Sigmoid colon (tissue), 7 donors: Measurements from ENCODE around the gene PSMG3. TPM values are rescaled to one million over a fixed set of nuclear protein-coding genes. Genes with fewer than 3 reads are reported as not detected.

Source experiments
- DNase-seq: peaks from one replicate; pipeline ENCODE4 v3.0.0-alpha.2; 2019
- H3K27ac ChIP-seq, 4 donors: fragments of 200-600 bp; sonication (generic); one replicate each; pipeline ENCODE4 v1.5.1; 2016 to 2019; ENCODE audit warnings: mild to moderate bottlenecking in 1 of 4
- H3K27me3 ChIP-seq, 3 donors: fragments of 200-600 bp; sonication (generic); one replicate each; pipeline ENCODE4 v1.5.1; 2019; ENCODE audit warnings: mild to moderate bottlenecking in 1 of 3
- H3K36me3 ChIP-seq, 4 donors: fragments of 200-600 bp; sonication (generic); one replicate each; pipeline ENCODE4 v1.5.1; 2016 to 2019
- H3K4me1 ChIP-seq, 4 donors: fragments of 200-600 bp; sonication (generic); one replicate each; pipeline ENCODE4 v1.5.1; 2017 to 2019
- H3K4me3 ChIP-seq, 4 donors: fragments of 200-600 bp; sonication (generic); one replicate each; pipeline ENCODE4 v1.5.1; 2017 to 2019; ENCODE audit warnings: mild to moderate bottlenecking in 2 of 4, moderate library complexity in 1 of 4
- H3K9me3 ChIP-seq, 4 donors: fragments of 200-600 bp in 3 of 4; sonication (generic) in 3 of 4; one replicate each; pipeline versions ENCODE4 v1.5.1 to v1.6.1; 2013 to 2019
- CTCF ChIP-seq, 4 experiments: fragments of 450-650 bp in 3 of 4; fragments of 200-600 bp in 1 of 4; IDR thresholded peaks; one replicate each; pipeline ENCODE4 v1.5.1; 2016 to 2019; ENCODE audit warnings: antibody characterized with exemption in 4 of 4, mild to moderate bottlenecking in 3 of 4, moderate library complexity in 2 of 4
- EP300 ChIP-seq, 4 donors: sonication (generic); formaldehyde crosslinking; IDR thresholded peaks; one replicate each; pipeline ENCODE4 v1.6.1; 2017; ENCODE audit warnings: antibody characterized with exemption in 4 of 4
- POLR2A ChIP-seq, 2 donors: fragments of 450-650 bp; IDR thresholded peaks; one replicate each; pipeline ENCODE4 v1.6.1; 2016; ENCODE audit warnings: antibody characterized with exemption in 2 of 2, mild to moderate bottlenecking in 2 of 2, moderate library complexity in 2 of 2
- POLR2AphosphoS5 ChIP-seq, 4 donors: sonication (generic); formaldehyde crosslinking; IDR thresholded peaks; one replicate each; pipeline ENCODE4 v1.6.1; 2017; ENCODE audit warnings: antibody characterized with exemption in 4 of 4
- whole genome bisulfite sequencing, 2 donors: extraction: QIAGEN DNeasy Blood & Tissue Kit; methylation state at CpG; one replicate each; pipeline ENCODE4 v1.1.7; 2013; 5-methylcytosine and 5-hydroxymethylcytosine counted together
- intact Hi-C: fragments of 100-400 bp; cut with DNase I; formaldehyde crosslinking; loops from one replicate; pipeline ENCODE4 v1.15.1; 2023
- polyA plus RNA-seq, 3 donors: library from polyadenylated mRNA; stranded (reverse); fragments of 200-250 nt; gene quantifications; one replicate each; pipeline ENCODE4 v1.2.3, GENCODE V29; 2013
- total RNA-seq, 4 donors: library from RNA; depleted of rRNA; stranded (reverse); fragments of >200 nt; gene quantifications; one replicate each; pipeline ENCODE4 v1.1.0, GENCODE V29; 2016
- donor health status: healthy with polysubstance abuse.
- donor health status: Bipolar disorder and iron deficiency.
- donor health status: healthy.

PSMG3 gene
- total and polyA plus RNA-seq, 7 donors, result 23.3 to 68.0 (median 50.5) TPM

DNA sequence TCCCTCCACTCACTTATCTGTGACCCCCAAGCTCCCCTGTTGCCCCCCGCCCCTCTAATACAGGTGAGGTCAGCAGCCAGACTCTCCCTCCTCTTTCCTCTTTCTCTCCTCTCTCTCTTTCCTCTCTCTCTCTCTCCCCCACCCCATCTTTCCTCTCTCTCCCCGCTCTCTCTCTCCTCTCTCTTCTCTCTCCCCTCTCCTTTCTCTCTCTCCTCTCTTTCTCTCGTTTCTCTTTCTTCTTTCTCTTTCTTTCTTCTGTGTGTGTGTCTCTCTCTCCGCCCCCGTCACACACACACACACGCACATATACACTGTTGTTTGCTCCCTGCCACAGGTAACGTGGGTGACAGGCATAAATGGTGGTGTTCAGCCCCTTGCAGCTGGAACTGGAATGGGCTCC, 37.2 kb upstream of the PSMG3 start:
- 52 to 67% methylated on average over 7 of the region's 7 CpGs for WGBS, 2 donors
- intact Hi-C loops, result no loop called here
- H3K36me3 ChIP-seq, result no peaks in the 10 kb centered on the region

GRCh38 chr7:1604383-1604782, 34.6 kb upstream of the PSMG3 start:
- no peak for DNase-seq
- H3K36me3 ChIP-seq, result no peaks in the 10 kb centered on the region
- peaks cover 9 to 63% (median 16%) of the 10 kb centered on the region in 3 donors for H3K27me3 ChIP-seq
- 56 to 70% methylated on average over 2 of the region's 2 CpGs for whole genome bisulfite sequencing, 2 donors
- no peaks in the 10 kb centered on the region for H3K4me1 ChIP-seq
- no peaks in the 10 kb centered on the region for H3K9me3 ChIP-seq
- intact Hi-C loops, result no loop called here
- no peak overlapping the region for H3K4me3 ChIP-seq
- H3K27ac ChIP-seq, result no peak overlapping the region
- no peak for TF ChIP-seq EP300 (IDR thresholded peaks at IDR 0.05)
- no peak for TF ChIP-seq POLR2AphosphoS5 (IDR thresholded peaks at IDR 0.05)
- no peak for TF ChIP-seq CTCF (IDR thresholded peaks at IDR 0.05)
- no peak for TF ChIP-seq POLR2A (IDR thresholded peaks at IDR 0.05)

More for the DNA sequence above, 37.2 kb upstream of the PSMG3 start:
- Histone ChIP-seq H3K27me3 (peaks cover 9 to 55% (median 16%) of the 10 kb centered on the region in 3 donors), H3K27ac (no peak overlapping the region), H3K4me3 (no peak overlapping the region), H3K4me1 (no peaks in the 10 kb centered on the region), H3K9me3 (no peaks in the 10 kb centered on the region)
- no peak for DNase-seq
- no peak for TF ChIP-seq POLR2A (IDR thresholded peaks at IDR 0.05)
- no peak for TF ChIP-seq POLR2AphosphoS5 (IDR thresholded peaks at IDR 0.05)
- no peak for TF ChIP-seq EP300 (IDR thresholded peaks at IDR 0.05)
- no peak for TF ChIP-seq CTCF (IDR thresholded peaks at IDR 0.05)

- no peak for DNase-seq
- Histone ChIP-seq H3K4me3 (no peak overlapping the region), H3K27me3 (peaks cover 9 to 61% (median 16%) of the 10 kb centered on the region in 3 donors), H3K4me1 (no peaks in the 10 kb centered on the region), H3K9me3 (no peaks in the 10 kb centered on the region), H3K27ac (no peak overlapping the region), H3K36me3 (no peaks in the 10 kb centered on the region)
- TF ChIP-seq POLR2AphosphoS5 (IDR thresholded peaks at IDR 0.05) (no peak), POLR2A (IDR thresholded peaks at IDR 0.05) (no peak), EP300 (IDR thresholded peaks at IDR 0.05) (no peak), CTCF (IDR thresholded peaks at IDR 0.05) (no peak)
- WGBS, 2 donors, result 72 to 82% methylated on average over 41 of the region's 41 CpGs
- intact Hi-C loops, result no loop called here
These were observed 33.8 kb upstream of the PSMG3 start for GRCh38 chr7:1603346-1604225.

DNA sequence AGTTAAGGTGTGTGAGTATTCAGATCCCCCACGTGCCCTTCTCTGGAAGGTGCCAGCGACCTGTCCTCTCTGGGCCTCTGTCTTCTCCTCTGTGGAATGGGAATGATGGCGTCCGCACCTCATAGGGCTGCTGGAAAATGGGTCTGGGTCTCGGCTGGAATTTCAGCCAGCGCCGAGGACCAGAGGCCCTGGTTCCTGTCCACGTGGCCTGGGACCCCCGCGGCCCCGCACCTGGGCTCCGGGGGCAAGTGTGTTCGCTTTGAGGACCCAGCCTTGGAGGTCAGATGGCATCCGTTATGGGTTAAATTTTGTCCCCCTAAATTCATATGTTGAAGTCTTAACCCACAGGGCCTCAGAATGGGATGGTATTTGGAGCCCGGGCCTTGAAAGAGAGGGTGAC, 32.6 kb upstream of the PSMG3 start:
- TF ChIP-seq POLR2AphosphoS5 (IDR thresholded peaks at IDR 0.05) (no peak), POLR2A (IDR thresholded peaks at IDR 0.05) (no peak), EP300 (IDR thresholded peaks at IDR 0.05) (no peak), CTCF (IDR thresholded peaks at IDR 0.05) (no peak)
- Histone ChIP-seq H3K9me3 (no peaks in the 10 kb centered on the region), H3K27me3 (peaks cover 4 to 54% (median 13%) of the 10 kb centered on the region in 3 donors), H3K4me1 (no peaks in the 10 kb centered on the region), H3K4me3 (no peak overlapping the region), H3K27ac (no peak overlapping the region), H3K36me3 (no peaks in the 10 kb centered on the region)
- intact Hi-C loops, result no loop called here
- WGBS, 2 donors, result 88 to 95% methylated on average over 15 of the region's 15 CpGs
- no peak for DNase-seq
